ENCODE results near the gene CDKN2B.
"Not testable (repeated sequence)": the region's sequence is repeated elsewhere in the genome, so short reads cannot be mapped to it uniquely, and the experiment has no call there.

The CDKN2B gene

DNA sequence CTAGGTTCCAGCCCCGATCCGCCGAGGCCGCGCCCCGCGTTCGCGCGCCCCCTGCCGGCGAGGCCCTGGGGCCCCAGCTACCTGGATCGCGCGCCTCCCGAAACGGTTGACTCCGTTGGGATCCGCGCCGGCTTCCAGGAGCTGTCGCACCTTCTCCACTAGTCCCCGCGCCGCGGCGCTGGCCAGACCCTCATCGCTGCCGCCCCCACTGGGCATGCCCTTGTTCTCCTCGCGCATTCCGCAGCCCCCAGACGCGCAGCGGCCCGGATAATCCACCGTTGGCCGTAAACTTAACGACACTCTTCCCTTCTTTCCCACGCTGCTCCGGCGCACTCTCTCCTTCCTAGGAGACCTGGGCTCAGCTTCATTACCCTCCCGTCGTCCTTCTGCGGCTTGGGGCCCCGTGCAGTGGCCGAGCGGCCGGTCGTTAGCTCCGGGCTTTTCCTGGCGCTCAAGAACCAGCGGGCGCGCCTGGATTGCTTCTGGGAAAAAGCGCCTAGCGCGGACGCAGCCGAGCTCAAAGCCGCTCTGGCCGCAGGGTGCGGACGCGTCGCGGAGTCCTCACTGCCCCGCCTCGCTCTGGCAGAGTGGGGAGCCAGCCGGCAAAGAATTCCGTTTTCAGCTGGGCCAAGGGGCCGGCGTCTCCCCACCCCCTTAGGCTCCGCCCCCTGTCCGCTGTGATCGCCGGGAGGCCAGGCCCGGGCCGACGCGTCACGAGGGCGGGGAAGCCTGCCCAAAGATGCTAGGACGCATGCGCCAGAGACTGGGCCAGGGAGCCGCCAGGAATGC, at the start of gene CDKN2B:
Gene CDKN2B, minus strand, starts transcription at position 589 of the 789 bp plus-strand sequence. Its CDS starts 352 bp downstream, at position 237.
- DNase-seq = peak; percentile 31

DNA sequence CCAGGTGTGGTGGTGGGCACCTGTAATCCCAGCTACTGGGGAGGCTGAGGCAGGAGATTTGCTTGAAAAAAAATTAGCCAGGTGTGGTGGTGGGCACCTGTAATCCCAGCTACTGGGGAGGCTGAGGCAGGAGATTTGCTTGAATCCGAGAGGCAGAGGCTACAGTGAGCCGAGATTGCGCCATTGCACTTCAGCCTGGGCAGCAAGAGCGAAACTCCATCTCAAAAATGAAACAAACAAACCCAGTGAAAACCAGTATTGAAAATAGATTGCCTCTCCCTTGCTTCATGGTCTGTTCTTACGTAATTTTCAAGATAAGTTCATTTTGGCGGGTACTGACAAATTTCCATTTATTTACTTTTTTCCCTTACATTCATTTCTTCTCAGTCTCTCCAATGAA, 48.9 kb upstream of the CDKN2B start:
- not testable (repeated sequence) for DNase-seq

DNA sequence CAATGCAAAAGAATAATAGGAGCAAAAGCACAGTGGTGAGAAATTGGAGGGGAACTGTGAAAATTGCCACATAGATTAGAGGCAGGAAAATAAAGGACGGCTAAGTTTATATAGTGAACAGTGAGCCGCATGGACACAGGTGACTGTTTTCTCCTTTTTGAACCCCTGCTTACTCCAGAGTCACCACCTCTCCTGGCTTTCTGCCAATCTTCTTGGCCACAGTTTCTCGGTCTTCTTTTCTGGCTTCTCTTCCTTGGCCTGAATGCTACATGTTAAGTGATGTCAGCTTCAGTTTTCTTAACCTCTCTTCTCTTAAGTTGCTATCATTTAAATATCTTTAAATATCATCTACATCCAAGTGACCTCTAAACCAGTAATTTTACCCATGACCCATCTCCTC, 47.3 kb upstream of the CDKN2B start:
- DNase-seq = no peak

- no peak for DNase-seq
Observed at GRCh38 chr9:22055090-22055489, 46.0 kb upstream of the CDKN2B start.

- DNase-seq = no peak
Observed at GRCh38 chr9:22054529-22054928, 45.4 kb upstream of the CDKN2B start.

GRCh38 chr9:22054076-22054475, 45.0 kb upstream of the CDKN2B start:
- DNase-seq = no peak

DNA sequence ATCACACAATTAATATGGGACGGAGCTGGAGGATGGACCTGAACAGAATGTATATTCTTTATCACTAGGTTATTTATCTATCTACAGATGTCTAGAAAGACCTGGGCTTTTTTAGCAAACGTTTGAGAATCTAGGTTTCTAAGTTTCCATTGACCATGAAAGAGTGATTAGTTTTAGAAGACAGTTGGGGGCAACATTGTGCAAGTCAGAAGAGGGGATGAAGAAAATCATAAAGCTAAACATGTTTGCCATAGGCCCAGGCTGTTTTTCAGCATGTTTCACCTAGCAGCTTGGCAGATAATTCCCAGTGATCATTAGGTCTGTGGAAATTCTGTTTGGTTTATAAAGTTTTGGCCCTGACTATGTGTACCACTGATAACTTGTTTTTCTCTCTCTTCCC, 44.1 kb upstream of the CDKN2B start:
- no peak for DNase-seq

- no peak for DNase-seq
Observed at GRCh38 chr9:22052376-22052945, 43.4 kb upstream of the CDKN2B start.

DNA sequence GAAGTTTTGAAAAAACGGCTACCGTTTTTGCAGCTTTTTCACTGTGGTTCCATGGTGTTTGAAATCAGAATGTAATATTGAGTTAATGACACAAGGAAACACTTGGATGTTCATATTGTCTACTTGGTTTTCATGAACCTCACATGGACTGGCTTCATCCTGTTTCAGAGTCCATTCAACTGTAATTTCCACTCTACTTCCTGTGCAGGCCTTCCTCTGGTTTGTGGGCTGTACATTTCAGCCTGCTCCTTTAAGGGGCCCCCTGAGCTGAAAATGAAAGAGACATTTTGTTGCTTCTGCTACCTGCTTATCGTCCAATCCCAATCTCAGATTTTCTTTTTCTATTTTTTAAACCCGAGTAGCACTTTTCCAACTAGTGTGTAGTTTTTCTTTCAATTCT, 41.8 kb upstream of the CDKN2B start:
- DNase-seq = no peak

- DNase-seq = no peak
Observed at GRCh38 chr9:22049411-22049810, 40.3 kb upstream of the CDKN2B start.

DNA sequence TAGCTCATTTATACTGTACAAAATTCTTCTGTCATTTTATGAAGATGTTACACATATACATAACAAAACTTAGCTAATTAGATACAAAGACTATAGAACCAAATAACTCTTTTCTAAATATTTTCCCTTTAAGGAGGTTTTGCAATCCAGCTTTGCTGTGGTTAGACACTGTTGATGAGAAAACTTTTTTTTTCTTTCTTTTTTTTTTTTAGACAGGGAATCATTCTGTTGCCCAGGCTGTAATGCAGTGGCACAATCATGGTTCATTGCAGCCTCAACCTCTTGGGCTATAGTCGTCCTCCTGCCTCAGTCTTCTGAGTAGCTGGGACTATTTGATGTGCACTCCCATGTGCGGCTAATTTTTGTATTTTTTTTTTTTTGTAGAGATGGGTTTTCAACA, 38.5 kb upstream of the CDKN2B start:
- DNase-seq = no peak

GRCh38 chr9:22046243-22046885, 37.3 kb upstream of the CDKN2B start:
- no peak for DNase-seq

GRCh38 chr9:22045423-22045822, 36.3 kb upstream of the CDKN2B start:
- DNase-seq = no peak

- DNase-seq = no peak
Observed at GRCh38 chr9:22044583-22044982, 35.5 kb upstream of the CDKN2B start.

DNA sequence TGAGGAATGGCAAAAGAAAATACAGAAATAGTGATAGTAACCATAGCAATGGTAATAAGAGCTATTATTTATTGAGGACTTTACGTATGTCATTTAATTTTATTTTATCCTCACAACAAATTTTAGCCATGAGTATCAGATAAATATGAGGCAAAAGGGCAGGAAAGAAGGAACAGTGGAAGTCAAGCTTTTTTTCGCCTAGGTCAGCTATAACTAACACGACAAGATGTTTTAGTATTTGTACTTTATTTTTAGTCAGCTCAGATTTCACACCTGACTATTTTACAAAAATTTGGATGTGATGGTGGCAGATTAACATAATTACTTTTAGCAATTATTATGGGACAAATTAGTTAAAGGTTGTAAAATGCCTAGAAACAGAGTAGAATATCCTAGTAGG, 34.8 kb upstream of the CDKN2B start:
- no peak for DNase-seq

GRCh38 chr9:22041775-22042174, 32.7 kb upstream of the CDKN2B start:
- DNase-seq = no peak

DNA sequence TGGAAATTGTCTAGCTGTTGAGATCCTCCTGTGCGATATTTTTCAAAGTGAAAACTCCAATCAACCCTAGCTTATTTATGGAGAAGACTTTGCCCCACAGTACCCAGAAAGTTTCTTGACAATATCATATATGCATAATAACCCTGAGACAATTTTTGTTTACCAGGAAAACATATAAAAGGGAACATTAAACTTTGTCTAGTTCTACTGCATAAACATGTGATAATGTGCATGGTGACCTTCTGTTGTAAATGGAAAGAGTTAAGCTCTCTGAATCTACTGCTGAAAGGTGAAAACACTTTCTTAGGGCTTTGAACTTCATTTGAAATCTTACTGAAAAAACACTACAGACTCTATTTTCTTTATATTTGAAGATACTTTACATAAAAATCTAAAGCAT, 32.2 kb upstream of the CDKN2B start:
- no peak for DNase-seq

DNA sequence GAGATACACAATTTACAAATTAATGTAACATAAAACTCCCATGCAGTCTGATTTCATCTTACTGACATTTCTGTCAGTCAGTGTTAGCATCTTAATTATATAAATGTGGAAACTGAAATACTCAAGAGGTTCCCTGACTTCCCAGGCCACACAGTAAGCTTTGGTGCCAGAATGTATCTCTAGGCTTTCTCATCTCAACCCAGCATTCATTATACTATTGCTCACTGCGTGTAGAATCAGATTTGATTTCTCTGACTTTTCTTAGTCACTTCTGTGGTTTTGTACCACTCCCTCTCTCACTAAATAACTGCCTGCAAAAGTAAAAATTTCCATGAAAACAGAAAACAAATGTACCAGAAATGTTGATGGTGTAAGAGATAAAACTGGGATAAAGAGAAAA, 31.7 kb upstream of the CDKN2B start:
- DNase-seq = no peak

DNA sequence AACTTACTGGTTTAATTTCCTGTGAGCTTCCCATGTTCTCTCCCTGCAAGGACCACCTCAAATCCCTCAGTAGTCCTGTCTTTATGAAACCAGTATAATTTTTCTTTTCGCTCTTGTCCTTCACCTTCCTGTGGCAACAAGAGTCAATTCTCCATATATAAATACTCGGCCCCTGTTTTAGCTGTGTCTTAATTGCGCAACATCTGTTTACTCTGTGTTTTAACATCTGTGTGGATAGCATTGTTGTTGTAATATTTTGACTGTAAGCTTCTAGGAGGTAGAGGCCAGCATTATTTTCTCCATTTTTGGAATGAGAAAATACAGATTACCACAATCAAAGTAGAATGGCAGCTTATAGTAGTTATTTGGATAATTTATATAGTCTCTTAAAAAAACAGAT, 30.2 kb upstream of the CDKN2B start:
- no peak for DNase-seq

- no peak for DNase-seq
Observed at GRCh38 chr9:22037954-22038690, 29.0 kb upstream of the CDKN2B start.

DNA sequence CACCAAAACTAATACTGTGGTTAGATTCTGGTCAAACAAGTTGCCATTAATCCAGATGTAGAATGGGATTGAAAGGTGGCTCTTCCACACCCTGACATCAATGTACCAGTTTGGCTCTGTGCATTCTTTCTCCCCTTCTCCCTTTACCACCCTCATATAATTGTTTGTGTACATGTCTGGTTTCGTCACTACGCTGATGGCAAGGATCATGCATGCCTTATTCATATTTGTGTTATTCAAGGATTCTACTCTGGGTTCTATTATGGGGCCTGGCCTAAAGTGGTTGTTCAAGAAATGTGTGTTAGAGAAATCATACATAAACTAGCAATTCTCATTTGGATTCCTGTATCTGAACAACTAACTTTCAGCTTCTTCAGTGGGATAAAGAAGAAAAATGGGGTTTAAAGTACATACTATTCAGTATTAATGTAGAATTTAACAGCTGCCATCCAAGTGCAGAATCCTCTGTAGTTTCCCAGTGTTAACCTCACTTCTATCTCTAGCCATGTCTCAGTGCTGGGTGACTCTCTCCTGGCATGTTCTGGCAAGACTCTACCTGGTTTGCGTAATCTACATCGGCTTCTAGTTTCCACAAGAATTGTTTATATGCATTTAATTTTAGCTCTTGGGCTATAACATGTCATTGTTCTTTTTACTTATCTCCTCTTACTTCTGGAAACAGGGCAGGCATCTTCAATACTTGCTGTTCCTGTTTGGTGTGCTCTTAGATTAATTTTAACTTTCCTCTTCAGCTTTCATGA, 27.9 kb upstream of the CDKN2B start:
- no peak for DNase-seq

GRCh38 chr9:22035591-22036011, 26.5 kb upstream of the CDKN2B start:
- no peak for DNase-seq
